Left kidney (tissue), 1 donor: ENCODE results near the gene ALKBH2. TPM values are rescaled to one million over a fixed set of nuclear protein-coding genes. Genes with fewer than 3 reads are reported as not detected.

Experiments
- polyA plus RNA-seq: library from polyadenylated mRNA; unstranded; fragments of 120-200 nt; gene quantifications from one replicate; pipeline ENCODE4 v1.2.1, GENCODE V29; 2013; ENCODE audit not compliant: insufficient read length

ALKBH2 gene
- polyA plus RNA-seq, 1 donor: 30.0 TPM

Other genes with a start within 250 kb of the ALKBH2 start
- gene SSH1, start 235.9 kb downstream of the ALKBH2 start, polyA plus RNA-seq: 22.9 TPM
- gene DAO, start 213.4 kb downstream of the ALKBH2 start, polyA plus RNA-seq: 0.58 TPM
- 0.10 TPM for gene SVOP, start 72.4 kb downstream of the ALKBH2 start, polyA plus RNA-seq
- 30.5 TPM for gene USP30, start 40.9 kb downstream of the ALKBH2 start, polyA plus RNA-seq
- gene UNG, start 4.1 kb upstream of the ALKBH2 start, polyA plus RNA-seq: 71.0 TPM
- 28.2 TPM for gene ACACB, start 23.1 kb upstream of the ALKBH2 start, polyA plus RNA-seq
- gene FOXN4, start 215.8 kb upstream of the ALKBH2 start, polyA plus RNA-seq: 2.9 TPM